ENCODE results near the gene ZNF71. TPM values are rescaled to one million over a fixed set of nuclear protein-coding genes. Genes with fewer than 3 reads are reported as not detected.

The ZNF71 gene
- total RNA-seq, 1 donor, result 8.2 TPM

DNA sequence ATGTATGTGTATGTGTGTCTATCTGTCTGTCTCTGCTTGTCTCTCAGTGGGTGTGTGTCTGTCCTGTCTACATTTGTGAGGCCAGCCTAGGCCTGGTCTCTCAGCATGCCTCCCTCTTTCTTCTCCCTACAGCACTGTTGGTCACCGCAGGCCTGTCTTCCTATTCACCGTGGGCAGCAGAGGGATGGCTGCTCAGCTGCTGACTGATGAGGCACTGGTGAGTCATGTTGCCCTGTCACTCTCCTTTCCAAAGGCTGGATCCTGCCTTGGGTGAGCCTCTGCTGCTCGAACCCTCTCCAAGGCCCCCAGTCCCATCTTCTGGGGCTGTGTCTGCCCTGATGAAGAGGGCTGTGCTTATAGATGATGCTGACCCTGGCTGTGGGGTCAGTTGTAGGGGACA is 6.3 kb downstream of the ZNF71 start:
- TF ChIP-seq, protein P1, sequence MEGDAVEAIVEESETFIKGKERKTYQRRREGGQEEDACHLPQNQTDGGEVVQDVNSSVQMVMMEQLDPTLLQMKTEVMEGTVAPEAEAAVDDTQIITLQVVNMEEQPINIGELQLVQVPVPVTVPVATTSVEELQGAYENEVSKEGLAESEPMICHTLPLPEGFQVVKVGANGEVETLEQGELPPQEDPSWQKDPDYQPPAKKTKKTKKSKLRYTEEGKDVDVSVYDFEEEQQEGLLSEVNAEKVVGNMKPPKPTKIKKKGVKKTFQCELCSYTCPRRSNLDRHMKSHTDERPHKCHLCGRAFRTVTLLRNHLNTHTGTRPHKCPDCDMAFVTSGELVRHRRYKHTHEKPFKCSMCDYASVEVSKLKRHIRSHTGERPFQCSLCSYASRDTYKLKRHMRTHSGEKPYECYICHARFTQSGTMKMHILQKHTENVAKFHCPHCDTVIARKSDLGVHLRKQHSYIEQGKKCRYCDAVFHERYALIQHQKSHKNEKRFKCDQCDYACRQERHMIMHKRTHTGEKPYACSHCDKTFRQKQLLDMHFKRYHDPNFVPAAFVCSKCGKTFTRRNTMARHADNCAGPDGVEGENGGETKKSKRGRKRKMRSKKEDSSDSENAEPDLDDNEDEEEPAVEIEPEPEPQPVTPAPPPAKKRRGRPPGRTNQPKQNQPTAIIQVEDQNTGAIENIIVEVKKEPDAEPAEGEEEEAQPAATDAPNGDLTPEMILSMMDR (IDR thresholded peaks at IDR 0.05; ENCODE audit: insufficient read depth, low read depth, low read length), result no peak
- no peak overlapping the region for H3K4me3 ChIP-seq (ENCODE audit: low read depth, low read length)
- DNase-seq (ENCODE audit: low read depth), result no peak

DNA sequence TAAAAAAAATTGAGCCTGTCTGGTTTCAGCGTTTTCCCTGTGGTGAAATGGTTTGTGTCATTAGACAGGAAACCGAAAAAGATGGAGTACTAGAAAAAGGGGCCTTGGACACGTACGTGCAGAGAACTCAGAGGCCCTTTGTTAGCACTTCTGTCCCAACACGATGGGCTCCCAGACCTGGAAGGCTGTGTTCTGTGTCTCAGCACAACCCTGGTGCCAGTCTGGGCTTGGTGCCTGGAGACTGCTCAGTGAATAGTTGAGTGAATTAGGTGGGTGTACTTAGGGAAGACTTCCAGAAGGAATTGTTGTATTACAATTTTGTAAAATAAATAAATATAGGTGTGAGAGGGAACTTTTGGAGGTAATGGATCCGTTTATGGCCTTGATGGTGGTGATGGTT is 8.7 kb downstream of the ZNF71 start:
- TF ChIP-seq, protein P1 (IDR thresholded peaks at IDR 0.05; ENCODE audit: insufficient read depth, low read depth, low read length), result no peak
- no peak for DNase-seq (ENCODE audit: low read depth)
- H3K4me3 ChIP-seq (ENCODE audit: low read depth, low read length), result no peak overlapping the region

DNA sequence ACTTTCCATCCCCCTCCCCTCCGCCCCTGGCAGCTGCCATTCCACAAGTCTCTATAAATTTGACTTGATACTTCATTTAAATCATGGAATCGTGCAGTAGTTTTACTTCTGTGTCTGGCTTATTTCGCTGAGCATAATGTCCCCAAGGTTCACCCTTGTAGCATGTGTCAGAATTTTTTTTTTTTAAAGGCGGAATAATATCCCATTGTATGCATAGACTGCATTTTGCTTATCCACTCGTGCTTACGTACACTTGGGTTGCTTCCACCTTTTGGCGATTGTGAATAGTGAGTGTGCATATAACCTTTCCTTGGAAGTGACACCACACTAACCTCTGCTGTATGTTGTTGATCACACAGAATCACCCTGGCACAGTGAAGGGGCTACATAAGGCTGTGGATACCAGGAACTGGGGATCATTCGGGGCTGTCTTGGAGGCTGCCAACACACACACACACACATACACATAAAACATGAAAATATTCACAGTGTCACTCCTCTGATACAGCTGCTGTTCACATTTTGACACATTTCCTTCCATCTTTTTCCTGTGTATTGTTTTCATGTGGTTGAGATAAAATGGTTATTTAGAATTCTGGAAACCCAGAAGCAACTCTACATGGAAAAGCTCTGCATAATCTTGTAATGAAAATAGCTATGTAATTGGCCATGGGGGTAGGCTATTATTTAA is 13.3 kb downstream of the ZNF71 start:
- no peak for DNase-seq (ENCODE audit: low read depth)
- TF ChIP-seq, protein P1 (IDR thresholded peaks at IDR 0.05; ENCODE audit: insufficient read depth, low read depth, low read length), result no peak
- no peak overlapping the region for H3K4me3 ChIP-seq (ENCODE audit: low read depth, low read length)

DNA sequence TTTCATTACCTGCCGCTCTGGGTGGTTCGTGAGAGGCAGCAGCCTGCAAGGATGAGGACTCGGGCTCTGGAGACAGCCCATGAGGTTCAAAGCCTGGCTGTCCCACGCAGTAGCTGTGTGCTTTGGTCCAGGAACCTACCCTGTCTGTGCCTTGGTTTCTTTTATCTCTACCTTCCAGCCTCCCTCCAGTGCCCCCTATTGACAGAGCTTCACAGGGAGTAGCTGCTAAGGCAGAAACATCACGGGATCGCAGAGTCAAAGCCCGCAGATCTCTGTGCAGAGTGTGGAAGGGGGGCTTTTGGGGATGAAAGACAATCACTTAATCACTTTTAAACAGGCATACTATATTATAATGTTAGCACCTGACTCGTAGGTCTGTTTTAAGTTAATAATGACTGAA is 16.2 kb downstream of the ZNF71 start:
- TF ChIP-seq, protein P1 (IDR thresholded peaks at IDR 0.05; ENCODE audit: insufficient read depth, low read depth, low read length), result no peak
- DNase-seq (ENCODE audit: low read depth), result no peak
- H3K4me3 ChIP-seq (ENCODE audit: low read depth, low read length), result no peak overlapping the region

DNA sequence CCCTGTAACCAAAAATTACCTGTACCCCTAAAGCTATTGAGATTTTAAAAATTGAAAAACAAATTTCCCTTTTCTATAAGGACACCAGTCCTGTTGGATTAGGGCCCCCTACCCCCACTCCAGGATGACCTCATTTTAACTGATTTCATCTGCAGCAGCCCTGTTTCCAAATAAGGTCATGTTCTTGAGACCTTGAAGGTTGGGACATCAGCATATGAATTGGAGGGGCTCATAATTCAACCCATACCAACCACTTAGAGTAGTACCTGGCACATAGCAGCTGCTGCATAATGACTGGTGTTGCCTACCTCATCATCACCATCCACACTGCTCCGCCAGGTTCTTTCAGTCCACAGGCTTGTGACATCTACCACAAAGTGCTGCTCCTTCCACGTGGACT is 17.6 kb downstream of the ZNF71 start:
- H3K4me3 ChIP-seq (ENCODE audit: low read depth, low read length), result no peak overlapping the region
- DNase-seq (ENCODE audit: low read depth), result no peak
- TF ChIP-seq, protein P1 (IDR thresholded peaks at IDR 0.05; ENCODE audit: insufficient read depth, low read depth, low read length), result no peak

DNA sequence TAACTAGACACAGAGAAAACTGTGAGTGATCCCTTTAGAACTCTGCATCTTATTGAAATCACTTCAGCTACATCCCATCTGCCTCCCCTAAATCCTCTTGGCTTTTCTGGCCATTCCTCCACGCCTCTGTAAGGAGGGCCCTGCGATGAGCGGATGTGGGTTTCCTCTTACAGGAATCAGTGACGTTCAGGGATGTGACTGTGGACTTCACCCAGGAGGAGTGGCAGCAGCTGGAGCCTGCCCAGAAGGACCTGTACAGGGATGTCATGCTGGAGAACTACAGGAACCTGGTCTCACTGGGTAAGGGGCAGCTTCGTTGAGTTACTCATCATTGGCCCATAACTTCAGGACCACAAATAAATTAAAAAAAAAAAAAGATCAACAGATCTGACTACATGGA is 18.5 kb downstream of the ZNF71 start:
- no peak for DNase-seq (ENCODE audit: low read depth)
- H3K4me3 ChIP-seq (ENCODE audit: low read depth, low read length), result no peak overlapping the region
- TF ChIP-seq, protein P1 (IDR thresholded peaks at IDR 0.05; ENCODE audit: insufficient read depth, low read depth, low read length), result no peak

DNA sequence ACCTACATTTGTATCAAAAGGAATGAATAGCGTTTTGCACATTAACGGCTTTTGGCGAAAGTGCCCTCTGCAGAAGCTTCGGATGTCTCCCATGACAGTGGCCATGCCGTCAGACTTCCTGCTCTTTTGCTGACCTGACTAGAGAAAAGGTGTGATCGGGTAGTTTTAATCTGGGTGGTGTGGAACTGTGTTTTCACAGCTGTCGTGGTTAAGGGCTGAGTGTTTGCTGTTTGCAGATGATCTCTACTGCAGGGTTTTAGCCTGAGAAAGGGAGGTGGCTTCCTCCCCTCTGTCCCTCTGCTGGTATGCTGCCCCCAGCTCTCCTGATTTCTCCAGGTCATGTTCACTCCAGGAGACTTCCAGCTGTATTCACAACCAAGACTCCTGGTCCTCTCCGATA is 22.4 kb downstream of the ZNF71 start:
- no peak overlapping the region for H3K4me3 ChIP-seq (ENCODE audit: low read depth, low read length)
- TF ChIP-seq, protein P1 (IDR thresholded peaks at IDR 0.05; ENCODE audit: insufficient read depth, low read depth, low read length), result no peak
- DNase-seq (ENCODE audit: low read depth), result no peak
